ENCODE data around the gene RSRC1. TPM values are rescaled to one million over a fixed set of nuclear protein-coding genes. Genes with fewer than 3 reads are reported as not detected.

RSRC1 gene
- total RNA-seq, 1 donor, result 17.0 TPM

DNA sequence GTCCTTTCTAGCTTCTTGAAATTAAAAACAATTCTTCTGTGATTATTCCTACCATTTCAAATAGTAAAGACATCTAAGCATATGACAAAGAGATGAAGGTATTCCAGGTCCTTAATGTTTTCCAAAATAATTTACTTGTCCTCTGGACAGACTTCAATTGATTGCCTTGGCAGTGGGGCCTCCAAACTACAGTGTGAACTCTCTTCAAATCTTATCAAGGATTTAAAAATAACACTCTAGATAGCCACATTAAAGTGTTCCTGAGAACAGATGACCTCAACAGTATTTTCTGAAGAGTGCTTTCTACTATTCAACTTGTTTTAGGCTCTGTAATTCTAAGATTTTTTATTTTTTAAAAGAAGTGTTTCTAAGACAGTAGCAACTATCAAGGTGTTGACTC, 453.2 kb downstream of the RSRC1 start:
- no peak for DNase-seq (ENCODE audit: low read depth in 2 of 3, low spot score in 2 of 3)

- DNase-seq (ENCODE audit: low read depth in 2 of 3, low spot score in 2 of 3), result no peak
Observed at GRCh38 chr3:158565076-158565475, 455.2 kb downstream of the RSRC1 start.

DNA sequence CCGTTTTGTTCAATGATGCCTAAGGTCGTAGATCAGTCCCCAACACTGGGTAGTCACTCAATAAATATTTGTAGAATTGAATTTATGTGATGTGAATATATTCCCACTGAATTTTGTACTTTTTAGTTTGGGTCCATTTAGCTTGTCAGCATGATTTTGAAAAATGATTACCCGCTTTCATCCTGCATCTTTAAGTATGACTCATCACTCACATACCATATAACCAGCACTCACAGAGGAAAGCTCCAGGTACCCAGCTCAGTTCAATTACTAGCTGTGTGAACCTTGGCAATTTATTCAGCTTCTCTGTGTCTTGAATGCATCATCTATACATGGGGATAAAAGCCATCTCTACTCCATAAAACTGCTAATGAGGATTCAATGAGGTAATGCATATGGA, 458.9 kb downstream of the RSRC1 start:
- DNase-seq (ENCODE audit: low read depth in 2 of 3, low spot score in 2 of 3), result no peak

- no peak for DNase-seq (ENCODE audit: low read depth in 2 of 3, low spot score in 2 of 3)
Observed at GRCh38 chr3:158569794-158570193, 459.9 kb downstream of the RSRC1 start.

- DNase-seq (ENCODE audit: low read depth in 2 of 3, low spot score in 2 of 3), result peak; percentile 49 to 93 (median 91)
Observed at GRCh38 chr3:158570999-158571702, 461.3 kb downstream of the RSRC1 start, which contains the start of gene MLF1. MLF1 (plus strand) TSS chr3:158571194; CDS start chr3:158571301, 107 bp downstream.

- DNase-seq (ENCODE audit: low read depth in 2 of 3, low spot score in 2 of 3), result no peak
Observed at GRCh38 chr3:158571969-158572765, 462.3 kb downstream of the RSRC1 start.

- DNase-seq (ENCODE audit: low read depth in 2 of 3, low spot score in 2 of 3), result no peak
Observed at GRCh38 chr3:158572766-158573060, 462.8 kb downstream of the RSRC1 start.

DNA sequence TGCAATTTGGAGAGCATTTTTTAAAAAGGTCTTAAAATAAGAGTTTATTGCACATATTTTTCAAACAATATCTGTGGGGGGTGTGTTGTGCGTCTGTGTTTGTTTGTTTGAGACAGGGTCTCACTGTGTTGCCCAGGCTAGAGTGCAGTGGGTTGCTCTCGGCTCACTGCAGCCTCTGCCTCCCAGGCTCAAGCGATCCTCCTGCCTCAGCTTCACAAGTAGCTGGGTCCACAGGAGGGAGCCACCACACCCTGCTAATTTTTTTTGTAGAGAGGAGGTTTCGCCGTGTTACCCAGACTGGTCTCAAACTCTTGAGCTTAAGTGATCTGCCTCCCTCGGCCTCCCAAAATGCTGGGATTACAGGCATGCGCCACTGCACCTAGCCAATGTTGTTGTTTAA, 463.8 kb downstream of the RSRC1 start:
- DNase-seq (ENCODE audit: low read depth in 2 of 3, low spot score in 2 of 3), result no peak

- no peak for DNase-seq (ENCODE audit: low read depth in 2 of 3, low spot score in 2 of 3)
Observed at GRCh38 chr3:158574646-158575045, 464.8 kb downstream of the RSRC1 start.

GRCh38 chr3:158590223-158590622, 480.3 kb downstream of the RSRC1 start:
- DNase-seq (ENCODE audit: low read depth in 2 of 3, low spot score in 2 of 3), result no peak

Other genes starting within 250 kb of the RSRC1 start
- not detected for gene SHOX2, start 3.7 kb upstream of the RSRC1 start, total RNA-seq